Caki2 (cell line): ENCODE results near the gene TENT5A. TPM values are rescaled to one million over a fixed set of nuclear protein-coding genes. Genes with fewer than 3 reads are reported as not detected.

Experiments
- DNase-seq: peaks from one replicate; pipeline ENCODE4 v3.0.0-alpha.2; 2015; ENCODE audit warnings: low read depth
- in situ Hi-C: cut with HindIII; loops from 2 replicates; pipeline ENCODE4 v1.10.0; 2016; ENCODE audit warnings: low sequenced_read_pairs, low pct_unique_long_range_greater_than_20kb, mixed read lengths
- total RNA-seq: library from RNA; depleted of rRNA; stranded (reverse); fragments of >200 nt; shearing (Covaris generic); gene quantifications from 2 replicates; pipeline ENCODE4 v1.2.3, GENCODE V29; 2014; ENCODE audit warnings: low replicate concordance; rRNA removed

Gene TENT5A
- total RNA-seq = 3.4 and 4.0 TPM in 2 replicates

- in situ Hi-C loops = no loop called here
- DNase-seq = peak; percentile 86
These were observed at the start of gene TENT5A for GRCh38 chr6:81752084-81752920. TENT5A (minus strand) TSS chr6:81752681; CDS start chr6:81752141, 540 bp downstream.

GRCh38 chr6:81801489-81801888, 49.0 kb upstream of the TENT5A start:
- no peak for DNase-seq
- in situ Hi-C loops = no loop called here

- no peak for DNase-seq
- in situ Hi-C loops = no loop called here
These were observed 48.2 kb upstream of the TENT5A start for GRCh38 chr6:81800666-81801065.

- no peak for DNase-seq
- in situ Hi-C loops = no loop called here
These were observed 46.8 kb upstream of the TENT5A start for GRCh38 chr6:81799323-81799722.

GRCh38 chr6:81797591-81797990, 45.1 kb upstream of the TENT5A start:
- DNase-seq = no peak
- in situ Hi-C loops = no loop called here

GRCh38 chr6:81795890-81796289, 43.4 kb upstream of the TENT5A start:
- in situ Hi-C loops = no loop called here

GRCh38 chr6:81793821-81794475, 41.5 kb upstream of the TENT5A start:
- in situ Hi-C loops = no loop called here
- DNase-seq = no peak

More at GRCh38 chr6:81795890-81796289, 43.4 kb upstream of the TENT5A start:
- no peak for DNase-seq

- in situ Hi-C loops = no loop called here
- no peak for DNase-seq
These were observed 40.3 kb upstream of the TENT5A start for GRCh38 chr6:81792826-81793225.

GRCh38 chr6:81791756-81792155, 39.3 kb upstream of the TENT5A start:
- no peak for DNase-seq
- in situ Hi-C loops = no loop called here

GRCh38 chr6:81790034-81790433, 37.6 kb upstream of the TENT5A start:
- DNase-seq = no peak
- in situ Hi-C loops = no loop called here

GRCh38 chr6:81789291-81789690, 36.8 kb upstream of the TENT5A start:
- in situ Hi-C loops = loop anchor here (10.0 kb wide), 1 partner anchor 146 kb away; no protein-coding TSS in a partner anchor
- DNase-seq = no peak

- no peak for DNase-seq
- in situ Hi-C loops = loop anchor here (10.0 kb wide), 1 partner anchor 146 kb away; no protein-coding TSS in a partner anchor
These were observed 36.3 kb upstream of the TENT5A start for GRCh38 chr6:81788748-81789147.

- no peak for DNase-seq
- in situ Hi-C loops = loop anchor here (10.0 kb wide), 1 partner anchor 147 kb away; no protein-coding TSS in a partner anchor
These were observed 35.0 kb upstream of the TENT5A start for GRCh38 chr6:81787313-81788068.

GRCh38 chr6:81786150-81786549, 33.7 kb upstream of the TENT5A start:
- DNase-seq = no peak
- in situ Hi-C loops = loop anchor here (10.0 kb wide), 1 partner anchor 149 kb away; no protein-coding TSS in a partner anchor

GRCh38 chr6:81785377-81785776, 32.9 kb upstream of the TENT5A start:
- DNase-seq = no peak
- in situ Hi-C loops = loop anchor here (10.0 kb wide), 1 partner anchor 149 kb away; no protein-coding TSS in a partner anchor

- DNase-seq = no peak
- in situ Hi-C loops = loop anchor here (10.0 kb wide), 1 partner anchor 151 kb away; no protein-coding TSS in a partner anchor
These were observed 31.4 kb upstream of the TENT5A start for GRCh38 chr6:81783893-81784292.

- no peak for DNase-seq
- in situ Hi-C loops = loop anchor here (10.0 kb wide), 1 partner anchor 153 kb away; no protein-coding TSS in a partner anchor
These were observed 29.1 kb upstream of the TENT5A start for GRCh38 chr6:81781624-81782023.

- DNase-seq = no peak
- in situ Hi-C loops = no loop called here
These were observed 25.2 kb upstream of the TENT5A start for GRCh38 chr6:81777586-81778268.
